NCI-H1417 (cell line): ENCODE results near the gene FGFBP1.

Source experiments
- DNase-seq, 3 experiments: peaks; one replicate each; lab custom pipeline; 2025; lab: John Stamatoyannopoulos, UW

The FGFBP1 gene

DNA sequence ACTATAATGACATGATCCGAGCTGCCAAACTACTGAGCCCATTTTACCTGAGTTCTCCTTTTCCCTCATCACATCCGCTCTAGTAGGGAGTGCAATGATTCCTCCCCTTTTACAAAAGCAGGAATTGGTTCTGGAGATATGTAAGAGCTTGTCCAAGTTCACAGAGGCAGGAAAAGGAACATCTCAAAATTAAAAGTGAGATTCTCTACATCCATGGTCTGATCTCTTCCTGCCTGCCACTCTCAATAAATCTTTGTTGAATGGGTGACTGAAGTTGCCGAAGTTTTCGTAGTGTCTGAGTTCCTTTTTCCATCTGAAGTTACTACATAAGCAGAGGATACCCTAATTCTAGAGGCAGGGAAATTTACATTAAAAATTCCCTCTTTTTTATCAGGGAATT is at the start of gene FGFBP1:
TSS of gene FGFBP1 (minus strand) at position 101 of the 400 bp plus-strand sequence. CDS start 2,108 bp downstream, outside the sequence.
- no peak for DNase-seq

DNA sequence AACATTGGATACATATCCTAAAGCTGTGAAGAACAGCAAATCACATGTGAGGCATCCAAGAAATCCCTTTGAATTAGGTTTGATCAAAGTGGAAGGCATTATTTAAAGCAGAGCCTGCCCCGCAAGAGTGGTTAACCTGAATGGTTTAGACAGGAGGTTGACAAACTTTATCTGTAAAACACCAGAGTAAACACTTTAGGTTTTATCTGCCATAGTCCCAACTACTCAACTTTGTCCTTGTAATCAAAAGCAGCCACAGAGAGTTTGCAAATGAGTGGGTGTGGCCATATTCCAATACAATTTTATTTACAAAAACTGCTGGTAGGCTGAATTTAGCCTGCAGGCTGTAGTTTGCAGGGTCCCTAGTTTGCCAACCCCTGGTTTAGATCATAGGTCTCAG is 49.7 kb upstream of the FGFBP1 start:
- DNase-seq = no peak

DNA sequence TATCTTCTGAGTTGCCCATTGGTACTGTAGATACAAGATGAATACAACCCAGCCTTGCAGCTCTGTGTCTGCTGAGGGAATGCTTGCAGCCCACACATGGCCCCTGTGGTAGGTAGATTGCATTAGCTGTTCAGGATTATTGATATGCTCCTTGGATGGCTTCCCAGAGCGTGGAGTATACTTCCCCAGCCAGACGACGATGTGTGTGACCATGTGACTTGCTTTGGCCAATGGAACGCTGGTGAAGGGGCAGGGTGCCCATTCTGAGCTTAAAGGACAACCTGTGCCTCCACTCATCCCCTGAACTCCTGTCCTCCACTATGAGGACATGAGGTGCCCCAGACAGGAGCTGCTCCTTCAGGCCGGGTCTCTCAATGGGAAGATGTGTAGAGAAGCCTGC is 48.4 kb upstream of the FGFBP1 start:
- DNase-seq = no peak

DNA sequence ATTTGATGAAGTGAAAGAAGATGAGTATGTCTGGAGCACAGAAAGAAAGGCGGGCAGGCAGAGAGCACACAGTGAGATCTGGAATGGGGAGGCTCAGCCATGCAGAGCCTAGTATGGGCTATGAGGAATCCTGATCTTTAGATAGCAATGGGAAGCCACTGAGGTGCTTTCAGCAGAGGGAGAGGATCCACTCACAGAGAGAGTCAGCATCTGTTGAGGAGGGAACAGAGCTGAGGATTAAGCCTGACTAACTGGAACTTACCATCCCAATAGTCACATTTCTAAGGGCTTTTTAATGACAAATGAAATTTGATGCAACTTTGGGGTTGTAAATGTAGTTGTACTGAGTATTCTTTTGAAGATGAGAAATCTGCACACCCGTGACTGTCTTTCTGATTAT is 45.1 kb upstream of the FGFBP1 start:
- no peak for DNase-seq

DNA sequence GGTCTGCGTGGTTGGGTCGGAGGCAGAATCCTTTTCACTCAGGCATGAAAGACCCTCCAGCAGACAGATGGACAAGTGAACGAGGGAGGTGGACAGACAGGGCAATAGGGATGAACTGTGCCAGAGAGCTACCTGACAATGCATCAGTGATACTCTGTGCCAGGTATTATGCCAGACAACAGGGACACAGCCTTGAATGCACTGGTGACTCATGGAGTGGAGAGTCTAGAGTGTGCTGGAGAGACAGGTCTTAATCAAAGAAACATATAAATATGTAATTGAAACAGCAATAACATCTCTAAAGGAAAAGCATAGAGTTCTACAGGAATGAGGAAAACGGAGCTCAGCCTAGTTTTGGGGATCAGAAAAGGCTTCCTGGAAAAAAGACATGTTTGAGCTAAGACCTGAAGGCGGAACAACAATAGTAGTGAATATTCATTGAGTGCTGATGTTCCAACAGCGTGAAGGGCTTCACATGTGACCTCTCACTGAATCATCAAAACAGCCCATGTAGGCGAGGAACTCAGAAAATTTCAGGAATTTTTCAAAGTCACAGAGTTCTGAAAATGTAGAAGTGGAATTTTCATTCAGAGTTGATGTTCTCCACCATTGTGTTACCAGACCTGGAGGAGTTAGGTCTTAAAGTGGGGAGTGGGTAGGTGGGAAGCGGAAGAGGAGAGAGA is 44.4 kb upstream of the FGFBP1 start:
- no peak for DNase-seq

DNA sequence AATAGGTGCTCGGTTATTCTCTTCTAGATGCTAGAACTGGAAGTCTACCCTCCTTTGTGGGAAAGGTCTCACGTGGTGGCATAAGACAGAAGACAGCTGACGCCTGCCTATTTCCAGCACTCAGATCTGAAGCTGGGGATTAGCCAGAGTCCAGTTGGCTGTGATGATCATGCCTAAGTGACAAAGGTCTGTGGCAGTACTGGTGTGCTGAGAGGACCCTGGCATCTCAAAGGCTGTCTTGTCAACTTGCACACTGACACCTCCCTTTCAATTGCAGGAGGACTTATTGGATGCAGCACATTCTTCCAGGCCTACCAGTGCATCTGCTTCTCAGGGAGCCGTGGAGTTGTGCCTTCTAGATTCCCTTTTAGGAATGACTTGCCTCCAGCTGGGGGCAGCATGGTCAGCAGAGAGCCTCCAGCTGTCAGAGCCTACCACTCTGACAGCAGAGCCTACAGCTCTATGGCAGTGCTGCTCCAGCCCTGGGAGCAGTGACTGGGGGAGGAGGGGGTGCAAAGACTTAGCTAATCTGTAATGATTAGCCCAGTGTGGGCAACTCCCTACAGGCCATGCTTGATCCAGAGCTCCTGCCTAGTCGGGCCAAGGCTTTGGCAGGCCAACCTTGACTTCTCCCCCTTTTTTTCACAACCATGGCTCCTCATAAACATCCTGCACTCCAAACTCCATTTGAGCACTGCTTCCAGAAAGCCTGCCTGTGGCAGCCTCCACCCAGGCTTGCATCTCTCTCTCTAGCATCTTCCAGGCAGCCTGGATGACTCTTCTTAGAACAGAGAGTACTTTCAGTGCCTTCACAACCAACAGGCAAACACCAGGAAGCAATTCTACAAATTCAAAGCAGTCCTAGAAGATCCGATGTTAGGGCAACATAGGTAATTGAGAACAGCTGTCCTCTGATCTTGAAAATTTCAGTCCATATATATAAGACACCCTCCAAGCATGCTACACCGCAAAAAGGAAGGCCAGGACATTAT is 38.2 kb upstream of the FGFBP1 start:
- peak in 2 of 3 experiments; percentile 28 to 86 for DNase-seq

DNA sequence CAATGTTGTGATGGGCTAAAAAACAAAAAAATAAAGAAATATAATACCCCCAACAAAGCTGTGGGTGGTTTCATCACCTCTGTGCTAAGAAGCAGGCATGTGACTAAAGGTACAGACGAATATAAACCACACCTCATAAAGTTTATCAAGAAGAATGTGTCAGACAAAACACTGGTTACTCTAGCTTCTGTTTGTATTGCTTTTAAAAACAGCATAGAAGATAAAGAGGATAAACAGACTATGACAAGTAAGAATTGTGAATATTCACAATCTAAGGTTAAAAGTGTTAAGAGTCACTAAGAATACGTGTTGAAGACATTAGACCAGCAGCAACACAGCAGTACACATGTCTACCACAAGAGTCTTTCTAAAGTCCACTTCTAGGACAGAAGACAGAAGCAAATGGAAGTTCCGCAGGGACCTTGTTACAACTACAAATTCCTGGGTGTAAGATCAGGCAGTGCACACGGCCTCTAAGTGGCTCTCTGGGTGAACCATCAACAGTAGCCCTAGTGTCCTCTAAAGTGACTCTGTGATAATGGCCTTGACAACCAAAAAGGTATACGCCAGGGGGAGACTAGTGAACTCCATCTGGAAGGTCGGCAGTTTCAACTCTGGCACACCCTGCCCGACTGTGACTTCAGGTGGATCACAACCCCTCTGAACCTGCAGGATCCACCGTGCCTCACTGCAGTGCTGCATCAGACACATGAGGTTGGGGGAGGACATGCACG is 32.7 kb upstream of the FGFBP1 start:
- DNase-seq = no peak

DNA sequence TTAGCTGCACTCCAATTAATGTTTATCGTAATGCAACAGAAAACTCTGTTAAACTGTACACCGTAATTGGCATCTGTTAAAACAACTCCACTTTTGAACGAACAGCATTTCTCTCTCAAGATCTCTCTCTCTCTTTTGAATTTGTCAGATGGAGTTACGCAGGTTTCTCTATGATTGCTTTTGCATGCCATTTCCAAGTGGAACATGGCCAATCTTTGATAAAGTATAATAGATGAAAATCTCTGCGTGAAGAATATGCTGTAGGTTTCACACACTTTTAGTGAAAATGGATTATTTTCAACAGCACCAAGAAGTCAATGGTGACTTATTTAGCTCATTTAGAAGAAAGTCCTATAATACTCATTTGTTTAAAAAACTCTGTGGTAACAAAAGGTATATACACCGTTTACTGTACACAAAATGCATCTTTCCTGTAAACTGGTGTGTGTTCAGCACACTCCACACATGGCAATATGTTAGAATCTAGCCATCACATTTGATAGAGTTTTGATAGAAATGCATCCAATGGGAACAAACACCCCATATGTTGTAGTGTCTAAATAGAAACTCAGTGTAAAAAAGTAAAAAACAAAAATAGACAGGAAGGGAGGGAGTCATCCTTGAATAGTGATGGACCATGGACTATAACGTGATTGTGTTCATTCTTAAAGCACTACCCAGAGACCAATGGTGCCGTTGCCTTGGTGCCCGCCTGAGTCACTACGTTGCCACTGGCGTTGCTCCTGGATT is 30.2 kb upstream of the FGFBP1 start:
- no peak for DNase-seq

DNA sequence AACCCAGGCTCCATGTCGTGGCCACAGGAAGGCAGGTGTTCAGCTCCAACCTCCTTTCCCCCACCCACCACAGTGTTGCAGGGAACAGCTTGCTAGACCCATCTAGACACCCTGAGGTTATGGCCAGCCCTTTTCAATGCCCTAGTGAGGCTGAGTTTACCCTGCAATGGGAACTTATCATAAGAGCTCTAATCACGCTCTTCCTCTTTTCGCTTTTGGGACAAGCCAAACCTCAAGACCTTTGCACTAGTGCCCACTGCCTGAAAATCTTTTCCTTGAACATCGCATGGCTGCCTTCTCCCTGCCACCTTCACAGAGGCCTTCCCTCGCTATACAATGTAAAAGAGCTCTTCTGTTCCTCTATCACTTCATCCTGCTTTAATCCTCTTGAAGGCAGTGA is 26.8 kb upstream of the FGFBP1 start:
- DNase-seq = no peak

DNA sequence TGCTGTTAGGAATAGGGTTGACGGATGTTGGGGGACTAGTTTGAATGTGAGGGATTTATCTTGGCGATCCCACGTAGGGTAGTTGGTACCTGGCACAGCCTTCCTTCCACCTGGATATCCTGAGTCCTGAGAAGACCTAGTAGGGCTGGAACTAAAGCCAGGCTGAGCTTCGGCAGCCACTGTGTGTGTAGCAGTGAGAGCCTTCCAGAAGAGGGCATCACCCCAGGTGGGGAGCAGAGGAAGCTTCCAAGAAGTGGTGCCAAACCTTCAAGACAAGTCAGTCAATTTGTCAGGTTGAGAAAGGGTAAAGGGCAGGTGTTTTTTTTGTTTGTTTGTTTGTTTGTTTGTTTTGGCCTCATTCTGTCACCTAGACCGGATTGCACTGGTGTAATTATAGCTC is 25.6 kb upstream of the FGFBP1 start:
- DNase-seq = no peak

DNA sequence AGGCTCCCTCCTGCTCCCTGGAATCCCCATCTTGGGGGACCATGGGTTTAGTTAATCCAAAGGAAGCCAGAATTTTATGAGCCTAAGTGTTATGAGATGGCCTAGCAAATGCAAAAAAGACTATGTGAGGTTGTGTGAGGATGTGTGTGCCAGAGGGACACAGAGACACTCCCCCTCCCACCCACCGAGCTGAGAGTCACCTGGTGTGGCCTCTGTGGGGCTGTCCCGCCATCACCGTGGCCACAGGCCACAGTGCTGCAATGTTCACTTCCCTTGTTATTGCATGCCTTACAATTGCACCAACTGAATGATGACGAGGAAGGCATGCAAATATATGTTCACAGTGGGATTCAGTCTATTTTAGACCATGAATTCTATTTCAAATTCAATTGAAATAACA is 25.0 kb upstream of the FGFBP1 start:
- DNase-seq = no peak

DNA sequence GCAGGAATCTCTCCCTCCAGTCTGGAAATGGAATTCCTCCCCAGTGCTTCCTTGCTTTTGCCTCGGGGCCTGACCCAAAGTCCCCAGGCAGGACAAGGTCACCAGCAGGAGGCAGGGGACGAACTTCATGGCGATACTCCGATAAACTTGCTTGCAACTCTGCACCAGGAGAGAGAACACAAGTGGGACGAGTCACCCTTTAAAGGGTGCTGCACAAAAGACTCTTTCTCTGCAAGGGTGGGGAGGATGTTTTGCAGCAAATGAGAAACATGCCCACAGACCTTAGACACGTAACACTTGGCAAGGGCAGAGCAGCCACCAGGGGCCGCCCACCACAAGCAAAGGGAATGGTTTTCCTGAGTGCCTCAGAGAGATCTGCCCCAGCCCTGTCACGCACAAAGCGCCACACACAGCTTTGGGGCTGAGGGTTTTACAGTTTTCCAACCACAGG is 24.5 kb upstream of the FGFBP1 start, which contains the start of gene FGFBP2:
TSS of gene FGFBP2 (minus strand) at position 175 of the 451 bp plus-strand sequence. CDS start at position 129, 46 bp downstream.
- DNase-seq = peak; percentile 9 to 66 (median 53)

DNA sequence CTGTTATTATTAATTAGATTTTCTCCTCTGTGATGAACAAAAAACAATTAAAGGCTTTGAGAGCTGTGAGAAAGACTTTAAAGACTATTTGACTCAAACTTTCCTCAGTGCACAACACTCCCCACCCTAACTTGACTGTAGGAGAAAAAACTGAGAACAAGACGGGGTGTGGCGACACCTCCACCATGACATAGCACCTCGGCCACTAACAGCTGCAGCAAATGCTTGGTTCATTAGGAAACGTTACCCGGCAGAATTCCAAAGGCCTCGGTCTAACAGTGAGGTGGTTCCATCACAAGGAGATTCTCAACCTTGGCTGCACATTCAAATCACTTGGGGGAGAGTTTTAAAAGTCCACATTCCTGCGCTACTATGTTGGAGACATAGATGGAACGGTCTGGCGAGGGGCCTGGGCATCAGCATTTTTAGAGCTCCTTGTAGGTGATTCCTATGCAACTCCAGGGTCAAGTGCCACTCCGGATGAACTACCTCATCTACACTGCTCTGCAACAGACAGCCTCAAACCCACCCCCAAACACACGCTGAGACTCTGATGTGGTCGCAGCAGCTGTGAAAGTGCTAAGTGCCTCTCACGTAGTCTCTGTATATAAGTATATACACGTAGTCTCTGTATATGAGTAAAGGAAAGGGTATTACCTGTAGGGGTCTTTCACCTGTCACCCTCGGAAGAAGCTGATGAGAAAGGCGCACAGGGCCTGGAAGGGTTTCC is 23.4 kb upstream of the FGFBP1 start:
- no peak for DNase-seq

DNA sequence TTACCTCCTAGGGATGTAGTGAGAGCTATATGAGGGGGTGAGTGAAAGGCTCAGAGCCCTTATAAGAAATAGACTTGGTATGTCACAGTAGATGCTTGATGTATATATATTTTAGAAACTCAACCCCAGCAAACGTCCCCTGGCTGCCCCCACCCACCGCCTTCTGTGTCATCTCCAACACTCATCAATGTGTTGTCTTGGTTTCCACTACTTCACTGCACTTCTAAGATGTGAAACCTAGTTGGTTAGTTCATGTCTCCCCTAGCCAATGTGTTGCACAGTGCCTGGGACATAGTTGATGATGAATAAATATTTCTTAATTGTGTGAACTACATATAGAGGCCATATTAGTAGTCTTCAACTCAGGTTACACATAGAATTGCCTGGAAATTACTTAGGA is 20.0 kb upstream of the FGFBP1 start:
- DNase-seq = no peak

DNA sequence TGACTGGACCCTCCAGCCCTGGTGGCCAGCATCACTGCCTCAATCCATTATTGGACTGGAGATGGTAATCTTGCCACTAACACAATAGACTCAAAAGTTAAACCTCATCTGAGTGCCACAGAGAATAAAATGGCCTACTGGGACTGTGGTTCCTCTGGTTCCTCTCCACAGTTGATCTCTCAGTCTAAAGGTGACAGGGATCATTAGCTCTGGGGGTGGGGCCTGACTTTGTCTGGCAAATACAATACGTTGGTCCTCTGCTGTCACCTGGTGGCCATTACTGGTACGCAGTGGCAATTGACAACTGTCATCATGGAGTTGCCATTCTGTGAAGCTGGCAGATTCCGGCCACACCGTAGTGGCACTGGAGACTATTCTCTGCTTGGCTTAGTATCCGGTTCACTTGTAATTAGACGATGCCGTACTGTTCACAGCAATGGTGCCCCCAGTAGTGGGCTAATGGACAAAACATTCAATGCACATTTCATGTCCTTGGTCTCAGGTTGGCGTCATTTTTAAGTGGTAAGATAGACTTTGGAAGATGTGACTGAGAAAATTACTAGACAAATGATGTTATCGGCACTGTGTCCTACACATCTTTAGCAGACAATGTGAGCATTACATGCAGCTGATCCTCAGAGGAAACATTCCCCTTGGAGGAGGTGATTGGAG is 17.8 kb upstream of the FGFBP1 start:
- peak; percentile 74 to 95 (median 87) for DNase-seq

DNA sequence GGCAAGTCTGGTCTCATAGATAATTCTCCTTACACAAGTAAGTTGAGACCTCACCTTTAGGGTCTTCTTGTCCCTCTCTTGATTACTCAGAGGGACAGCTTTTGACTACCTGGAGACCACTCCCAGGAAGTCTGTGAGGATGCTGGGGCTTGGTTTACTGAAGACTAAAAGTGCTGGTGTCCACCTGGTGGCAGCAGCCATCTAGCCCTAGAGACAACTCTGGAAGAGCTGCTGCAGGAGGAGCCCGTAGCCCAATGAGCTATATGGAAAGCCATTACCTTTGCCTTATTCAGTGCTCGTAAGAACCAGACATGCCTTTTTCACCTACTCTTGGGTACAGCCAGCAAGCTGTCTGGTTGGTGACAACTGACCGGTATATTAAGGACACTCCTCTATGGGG is 17.1 kb upstream of the FGFBP1 start:
- DNase-seq = no peak

DNA sequence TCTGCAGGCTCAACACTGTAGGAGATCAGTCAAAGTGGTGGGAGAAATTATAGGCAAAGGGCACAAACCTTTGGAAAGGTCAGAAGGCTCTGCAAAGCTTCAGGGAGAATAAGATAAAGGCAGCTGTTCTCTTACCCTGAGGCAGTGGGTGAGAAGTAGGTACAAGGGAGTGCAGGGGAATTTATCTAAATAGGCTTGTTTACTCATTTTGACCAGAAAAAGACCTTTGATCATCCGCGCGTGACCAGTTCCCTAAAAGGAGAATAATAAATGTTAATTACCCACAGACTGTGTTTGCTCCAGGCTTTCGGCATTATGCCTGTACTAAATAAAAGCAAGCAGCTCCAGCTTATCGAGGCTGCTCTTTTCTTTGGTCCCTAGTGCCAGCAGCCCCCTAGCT is 15.1 kb upstream of the FGFBP1 start:
- no peak for DNase-seq

DNA sequence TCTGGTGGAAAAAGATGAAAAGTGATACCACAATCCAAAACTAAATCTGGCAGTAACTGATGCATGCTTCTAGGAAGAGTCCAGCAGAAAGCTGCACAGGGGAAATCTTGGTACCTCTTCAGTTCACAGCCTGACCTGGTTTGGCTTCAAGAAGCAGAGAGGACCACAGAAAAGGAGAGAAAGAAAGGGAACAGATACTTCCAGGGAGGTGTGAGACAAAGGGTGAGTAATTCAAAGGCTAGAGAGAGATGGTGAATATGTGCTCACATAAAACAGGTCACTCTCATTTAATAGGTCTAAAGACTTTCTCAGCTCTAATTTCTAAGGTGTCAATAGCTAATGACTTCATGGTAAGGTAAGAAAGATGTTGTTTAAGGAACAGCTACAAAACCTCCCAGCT is 13.2 kb upstream of the FGFBP1 start:
- DNase-seq = no peak

DNA sequence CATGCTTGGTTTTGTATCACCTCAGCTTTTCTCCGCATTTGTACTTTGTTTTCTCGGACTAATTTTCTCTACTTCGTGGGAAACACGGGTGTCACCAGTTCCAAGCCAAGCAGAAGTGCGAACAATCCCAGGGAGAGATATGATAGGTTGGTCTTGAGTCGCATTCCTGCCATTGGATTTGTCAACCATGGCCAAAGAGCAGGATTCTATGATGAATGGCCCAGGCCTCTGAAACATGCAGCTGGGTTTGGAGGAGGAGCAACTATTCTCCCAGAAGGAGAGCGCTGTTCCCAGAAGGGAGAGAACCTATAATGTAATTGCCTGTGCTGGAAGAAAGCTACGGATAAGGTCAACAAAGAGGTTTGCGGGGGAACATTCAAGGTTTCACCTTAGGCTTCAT is 10.3 kb upstream of the FGFBP1 start:
- DNase-seq = no peak

DNA sequence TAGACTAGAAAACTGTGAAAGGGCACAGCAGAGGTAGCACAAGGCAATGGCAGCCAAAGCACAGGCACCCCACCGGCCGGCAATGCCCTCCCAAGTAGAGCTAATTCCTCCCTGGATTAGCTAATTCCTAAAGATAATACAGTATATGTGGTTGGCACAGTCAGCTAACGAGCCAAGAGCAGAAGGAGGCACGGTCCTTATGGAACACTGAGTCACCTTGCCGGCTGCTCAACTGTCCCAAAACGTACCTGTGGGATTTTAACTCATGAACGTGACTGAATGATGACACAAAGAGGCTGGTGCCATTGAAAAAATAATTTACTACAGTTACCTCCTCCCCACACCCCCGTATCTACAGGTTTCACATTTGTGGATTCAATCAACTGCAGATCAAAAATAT is 9.1 kb upstream of the FGFBP1 start:
- no peak for DNase-seq
